ENCODE measurements around the gene ATP6V1F. TPM values are rescaled to one million over a fixed set of nuclear protein-coding genes. Genes with fewer than 3 reads are reported as not detected.

Gene ATP6V1F
- total RNA-seq, 1 experiment from 2014 or later, result 149 TPM

DNA sequence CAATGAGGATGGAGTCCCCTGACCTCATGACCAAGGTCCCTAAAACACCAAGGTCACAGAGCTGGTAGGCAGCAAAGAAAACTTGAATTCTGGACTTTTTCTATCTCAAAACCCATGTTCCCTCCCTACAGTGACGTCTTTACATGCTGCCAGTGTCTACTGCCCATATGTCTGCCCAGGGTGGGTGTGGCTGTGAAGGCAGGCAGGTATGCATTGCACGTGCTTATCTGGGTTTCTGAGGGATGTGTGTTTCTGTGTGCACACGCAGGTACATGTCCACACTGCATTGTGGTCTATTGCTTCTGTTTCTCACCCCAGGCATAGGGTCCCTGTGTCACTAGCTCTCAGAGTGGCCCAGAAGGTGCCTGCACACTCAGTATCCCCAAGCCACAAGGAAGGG, 13.5 kb downstream of the ATP6V1F start:
- H3K4me3 ChIP-seq (replicated peaks in 1 of 2; ENCODE audit: low read depth in 1 of 2, low read length in 2 of 2), result no peak overlapping the region
- no peak overlapping the region for H2AFZ ChIP-seq (ENCODE audit: low read depth, low read length, poor library complexity, severe bottlenecking)
- H3K4me1 ChIP-seq (ENCODE audit: control insufficient read depth in 1 of 2, insufficient read depth in 2 of 2, low read length in 2 of 2), result peaks cover 18 to 33% of the 10 kb centered on the region in 2 experiments
- no TSS peak for BruUV-seq (replicated peaks)
- H3K79me2 ChIP-seq (ENCODE audit: insufficient read depth, low read length), result no peaks in the 10 kb centered on the region
- no peak for DNase-seq (ENCODE audit: low read depth, low spot score)
- H3K27ac ChIP-seq (ENCODE audit: low read depth, low read length), result no peak overlapping the region
- intact Hi-C loops (cut with micrococcal nuclease), result no loop called here
- H3K9ac ChIP-seq (ENCODE audit: low read length), result no peak overlapping the region
- H3K36me3 ChIP-seq (ENCODE audit: control insufficient read depth in 1 of 2, insufficient read depth in 2 of 2, low read length in 2 of 2), result no peaks in the 10 kb centered on the region
- RAD21 ChIA-PET (ENCODE audit: low non-redundant PET in 1 of 2, low total read pairs in 2 of 2, uncharacterized antibody in 2 of 2, unreplicated experiment in 2 of 2), result no interaction called here
- no peak overlapping the region for H3K4me2 ChIP-seq (ENCODE audit: low read length)
- no peak for TF ChIP-seq POLR2A (IDR thresholded peaks at IDR 0.05; ENCODE audit: borderline replicate concordance, extremely low read depth, insufficient read depth, insufficient read length)
- TF ChIP-seq, protein P1, sequence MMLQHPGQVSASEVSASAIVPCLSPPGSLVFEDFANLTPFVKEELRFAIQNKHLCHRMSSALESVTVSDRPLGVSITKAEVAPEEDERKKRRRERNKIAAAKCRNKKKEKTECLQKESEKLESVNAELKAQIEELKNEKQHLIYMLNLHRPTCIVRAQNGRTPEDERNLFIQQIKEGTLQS (IDR thresholded peaks at IDR 0.05), result no peak
- no peak for TF ChIP-seq ELF1 (IDR thresholded peaks at IDR 0.05; ENCODE audit: borderline replicate concordance, low read depth)
- TF ChIP-seq, protein P2, sequence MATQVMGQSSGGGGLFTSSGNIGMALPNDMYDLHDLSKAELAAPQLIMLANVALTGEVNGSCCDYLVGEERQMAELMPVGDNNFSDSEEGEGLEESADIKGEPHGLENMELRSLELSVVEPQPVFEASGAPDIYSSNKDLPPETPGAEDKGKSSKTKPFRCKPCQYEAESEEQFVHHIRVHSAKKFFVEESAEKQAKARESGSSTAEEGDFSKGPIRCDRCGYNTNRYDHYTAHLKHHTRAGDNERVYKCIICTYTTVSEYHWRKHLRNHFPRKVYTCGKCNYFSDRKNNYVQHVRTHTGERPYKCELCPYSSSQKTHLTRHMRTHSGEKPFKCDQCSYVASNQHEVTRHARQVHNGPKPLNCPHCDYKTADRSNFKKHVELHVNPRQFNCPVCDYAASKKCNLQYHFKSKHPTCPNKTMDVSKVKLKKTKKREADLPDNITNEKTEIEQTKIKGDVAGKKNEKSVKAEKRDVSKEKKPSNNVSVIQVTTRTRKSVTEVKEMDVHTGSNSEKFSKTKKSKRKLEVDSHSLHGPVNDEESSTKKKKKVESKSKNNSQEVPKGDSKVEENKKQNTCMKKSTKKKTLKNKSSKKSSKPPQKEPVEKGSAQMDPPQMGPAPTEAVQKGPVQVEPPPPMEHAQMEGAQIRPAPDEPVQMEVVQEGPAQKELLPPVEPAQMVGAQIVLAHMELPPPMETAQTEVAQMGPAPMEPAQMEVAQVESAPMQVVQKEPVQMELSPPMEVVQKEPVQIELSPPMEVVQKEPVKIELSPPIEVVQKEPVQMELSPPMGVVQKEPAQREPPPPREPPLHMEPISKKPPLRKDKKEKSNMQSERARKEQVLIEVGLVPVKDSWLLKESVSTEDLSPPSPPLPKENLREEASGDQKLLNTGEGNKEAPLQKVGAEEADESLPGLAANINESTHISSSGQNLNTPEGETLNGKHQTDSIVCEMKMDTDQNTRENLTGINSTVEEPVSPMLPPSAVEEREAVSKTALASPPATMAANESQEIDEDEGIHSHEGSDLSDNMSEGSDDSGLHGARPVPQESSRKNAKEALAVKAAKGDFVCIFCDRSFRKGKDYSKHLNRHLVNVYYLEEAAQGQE (IDR thresholded peaks at IDR 0.05; ENCODE audit: low read depth), result no peak
- TF ChIP-seq ZNF274 (IDR thresholded peaks at IDR 0.05; ENCODE audit: low read depth, low read length), result no peak
- no peak for TF ChIP-seq SP1 (IDR thresholded peaks at IDR 0.05; ENCODE audit: low read depth)
- TF ChIP-seq TCF7L2 (IDR thresholded peaks at IDR 0.05; ENCODE audit: borderline replicate concordance, extremely low read depth, insufficient read depth, insufficient read length), result no peak
- TF ChIP-seq CEBPB (IDR thresholded peaks at IDR 0.05; ENCODE audit: low read depth), result no peak
- TF ChIP-seq SRF (IDR thresholded peaks at IDR 0.05; ENCODE audit: low read depth), result no peak
- TF ChIP-seq, protein P3, sequence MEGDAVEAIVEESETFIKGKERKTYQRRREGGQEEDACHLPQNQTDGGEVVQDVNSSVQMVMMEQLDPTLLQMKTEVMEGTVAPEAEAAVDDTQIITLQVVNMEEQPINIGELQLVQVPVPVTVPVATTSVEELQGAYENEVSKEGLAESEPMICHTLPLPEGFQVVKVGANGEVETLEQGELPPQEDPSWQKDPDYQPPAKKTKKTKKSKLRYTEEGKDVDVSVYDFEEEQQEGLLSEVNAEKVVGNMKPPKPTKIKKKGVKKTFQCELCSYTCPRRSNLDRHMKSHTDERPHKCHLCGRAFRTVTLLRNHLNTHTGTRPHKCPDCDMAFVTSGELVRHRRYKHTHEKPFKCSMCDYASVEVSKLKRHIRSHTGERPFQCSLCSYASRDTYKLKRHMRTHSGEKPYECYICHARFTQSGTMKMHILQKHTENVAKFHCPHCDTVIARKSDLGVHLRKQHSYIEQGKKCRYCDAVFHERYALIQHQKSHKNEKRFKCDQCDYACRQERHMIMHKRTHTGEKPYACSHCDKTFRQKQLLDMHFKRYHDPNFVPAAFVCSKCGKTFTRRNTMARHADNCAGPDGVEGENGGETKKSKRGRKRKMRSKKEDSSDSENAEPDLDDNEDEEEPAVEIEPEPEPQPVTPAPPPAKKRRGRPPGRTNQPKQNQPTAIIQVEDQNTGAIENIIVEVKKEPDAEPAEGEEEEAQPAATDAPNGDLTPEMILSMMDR (IDR thresholded peaks at IDR 0.05 in 2 of 3, conservative IDR thresholded peaks at IDR 0.05 in 1 of 3; ENCODE audit: borderline replicate concordance in 1 of 3, insufficient read depth in 1 of 3, low read depth in 2 of 3, low read length in 2 of 3), result no peak
- TF ChIP-seq ZFX (IDR thresholded peaks at IDR 0.05), result no peak
- no peak for TF ChIP-seq EZH2phosphoT487 (IDR thresholded peaks at IDR 0.05; ENCODE audit: borderline replicate concordance)
- no peak for TF ChIP-seq CBX3 (IDR thresholded peaks at IDR 0.05; ENCODE audit: low read depth)
- no peak for TF ChIP-seq JUND (IDR thresholded peaks at IDR 0.05)
- TF ChIP-seq FOSL1 (IDR thresholded peaks at IDR 0.05; ENCODE audit: low read depth), result no peak
- TF ChIP-seq SIN3A (IDR thresholded peaks at IDR 0.05; ENCODE audit: low read depth), result no peak
- no peak for TF ChIP-seq YY1 (IDR thresholded peaks at IDR 0.05; ENCODE audit: extremely low read depth, insufficient replicate concordance, low read depth, low read length)
- TF ChIP-seq, protein P4, sequence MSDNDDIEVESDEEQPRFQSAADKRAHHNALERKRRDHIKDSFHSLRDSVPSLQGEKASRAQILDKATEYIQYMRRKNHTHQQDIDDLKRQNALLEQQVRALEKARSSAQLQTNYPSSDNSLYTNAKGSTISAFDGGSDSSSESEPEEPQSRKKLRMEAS (IDR thresholded peaks at IDR 0.05), result no peak
- CTCF ChIA-PET, result no interaction called here
- H3K9me2 ChIP-seq (ENCODE audit: insufficient read depth), result no peaks in the 10 kb centered on the region
- no peak for ATAC-seq
- H3K9me3 ChIP-seq (ENCODE audit: control insufficient read depth in 1 of 2, insufficient read depth in 1 of 2, low read depth in 1 of 2, low read length in 2 of 2), result no peaks in the 10 kb centered on the region
- no peaks in the 10 kb centered on the region for H3K27me3 ChIP-seq (ENCODE audit: insufficient read depth, low read length)
- POLR2A ChIA-PET, result no interaction called here
- H4K20me1 ChIP-seq (ENCODE audit: insufficient read depth), result no peaks in the 10 kb centered on the region
